Heart right ventricle (tissue), 16 donors: ENCODE data around the gene P4HA2. TPM values are rescaled to one million over a fixed set of nuclear protein-coding genes. Genes with fewer than 3 reads are reported as not detected.

ENCODE experiments used
- ATAC-seq, 8 donors: fragments of 200-7000 bp; cut with Tn5 transposase; one replicate each; pipeline ENCODE4 v1.9.1; 2020; ENCODE audit warnings: mild to moderate bottlenecking in 8 of 8, moderate library complexity in 8 of 8, moderate number of reproducible peaks in 1 of 8
- DNase-seq, 2 donors: peaks; one replicate each; pipeline ENCODE4 v3.0.0-alpha.2; 2020
- H3K27ac ChIP-seq, 10 donors: fragments of 200-600 bp; sonication (generic) in 2 of 10; one replicate each; pipeline versions ENCODE4 v1.5.0 to v1.8.0; 2020 to 2022; ENCODE audit warnings: mild to moderate bottlenecking in 3 of 10
- H3K27me3 ChIP-seq, 7 donors: fragments of 200-600 bp; one replicate each; pipeline ENCODE4 v1.8.0; 2021 to 2022; ENCODE audit warnings: mild to moderate bottlenecking in 2 of 7
- H3K36me3 ChIP-seq, 9 donors: fragments of 200-600 bp; sonication (generic) in 1 of 9; one replicate each; pipeline versions ENCODE4 v1.5.0 to v1.8.0; 2020 to 2022; ENCODE audit warnings: mild to moderate bottlenecking in 2 of 9
- H3K4me1 ChIP-seq, 9 donors: fragments of 200-600 bp; sonication (generic) in 1 of 9; one replicate each; pipeline versions ENCODE4 v1.5.0 to v1.8.0; 2020 to 2022; ENCODE audit warnings: mild to moderate bottlenecking in 4 of 9
- H3K4me3 ChIP-seq, 10 donors: fragments of 200-600 bp; sonication (generic) in 2 of 10; one replicate each; pipeline versions ENCODE4 v1.5.0 to v1.8.0; 2020 to 2022; ENCODE audit warnings: mild to moderate bottlenecking in 7 of 10, moderate library complexity in 2 of 10
- H3K9me3 ChIP-seq, 11 donors: fragments of 200-600 bp in 10 of 11; sonication (generic) in 2 of 11; one replicate each; pipeline versions ENCODE4 v1.5.0 to v1.8.0; 2013 to 2022; ENCODE audit warnings: mild to moderate bottlenecking in 2 of 11, control low read depth in 1 of 11, moderate library complexity in 1 of 11
- WGBS, 2 donors: extraction: QIAGEN DNeasy Blood & Tissue Kit; methylation state at CpG; one replicate each; pipeline ENCODE4 v1.1.7; 2013; ENCODE audit warnings: inconsistent platforms in 1 of 2; 5-methylcytosine and 5-hydroxymethylcytosine counted together
- intact Hi-C, 10 donors: fragments of 100-400 bp; cut with DNase I; formaldehyde crosslinking; loops; one replicate each; pipeline versions ENCODE4 v1.11.1 to v1.14.2; 2022
- polyA plus RNA-seq, 2 donors: library from polyadenylated mRNA; stranded (reverse); fragments of 200-250 nt; gene quantifications; one replicate each; pipeline ENCODE4 v1.2.3, GENCODE V29; 2013
- total RNA-seq, 10 donors: library from RNA; stranded (reverse); fragmentation: NEBNext Ultra II Directional in 3 of 10; extraction: Animal tissue kit (Norgen Biotek cat#: 25700) in 3 of 10; gene quantifications; one replicate each; pipeline versions ENCODE4 v1.2.1 to v1.2.4, GENCODE V29; 2021 to 2023
- TF ChIP-seq, protein P1 (sequence below), 9 donors: fragments of 200-600 bp; sonication (generic) in 2 of 9; IDR thresholded peaks; one replicate each; pipeline versions ENCODE4 v1.5.0 to v1.8.0; 2021 to 2022; ENCODE audit warnings: antibody characterized with exemption in 9 of 9, mild to moderate bottlenecking in 5 of 9, moderate library complexity in 1 of 9
- donor health status: Arrhythmogenic right ventricular cardiomyopathy.
- donor health status: ischemic (EF 13 %, LVEDD 7.1; RV severe dilation, severe dysfunction).
- donor health status: healthy with polysubstance abuse.
- donor health status: DM: no; HTN: yes; CAD: no.
- donor health status: DM: no; HTN: no; CAD: no.
- donor health status: ischemic (EF 25% LVEDD 6.9; RV normal size, moderate dysfunction).
- donor health status: ischemic (EF 25% LVEDD 5.7; RV mildly dilated, moderate dysfunction).
- donor health status: healthy.
- donor health status: DM: yes; HTN: yes; CAD: no.
- donor health status: Ischemic cardiomyopathy.
- donor health status: ischemic (EF 35%, LVEDD 5.7; RV mildly dilated, moderate dysfunction).
- donor health status: nonischemic (EF 11% LVEDD 7.7; RV severe dilation, severe dysfunction).
- donor health status: DM: yes; HTN: yes; CAD: no.
- donor health status: PGD.
- donor health status: ischemic (EF 29% LVEDD 5.4; RV normal size, mild dysfunction).
- donor health status: nonischemic (EF 23%, LVEDD 6.1; RV moderate dilation, normal function).

P4HA2 gene
- total and polyA plus RNA-seq, 12 donors: 27.2 to 97.0 (median 52.4) TPM

DNA sequence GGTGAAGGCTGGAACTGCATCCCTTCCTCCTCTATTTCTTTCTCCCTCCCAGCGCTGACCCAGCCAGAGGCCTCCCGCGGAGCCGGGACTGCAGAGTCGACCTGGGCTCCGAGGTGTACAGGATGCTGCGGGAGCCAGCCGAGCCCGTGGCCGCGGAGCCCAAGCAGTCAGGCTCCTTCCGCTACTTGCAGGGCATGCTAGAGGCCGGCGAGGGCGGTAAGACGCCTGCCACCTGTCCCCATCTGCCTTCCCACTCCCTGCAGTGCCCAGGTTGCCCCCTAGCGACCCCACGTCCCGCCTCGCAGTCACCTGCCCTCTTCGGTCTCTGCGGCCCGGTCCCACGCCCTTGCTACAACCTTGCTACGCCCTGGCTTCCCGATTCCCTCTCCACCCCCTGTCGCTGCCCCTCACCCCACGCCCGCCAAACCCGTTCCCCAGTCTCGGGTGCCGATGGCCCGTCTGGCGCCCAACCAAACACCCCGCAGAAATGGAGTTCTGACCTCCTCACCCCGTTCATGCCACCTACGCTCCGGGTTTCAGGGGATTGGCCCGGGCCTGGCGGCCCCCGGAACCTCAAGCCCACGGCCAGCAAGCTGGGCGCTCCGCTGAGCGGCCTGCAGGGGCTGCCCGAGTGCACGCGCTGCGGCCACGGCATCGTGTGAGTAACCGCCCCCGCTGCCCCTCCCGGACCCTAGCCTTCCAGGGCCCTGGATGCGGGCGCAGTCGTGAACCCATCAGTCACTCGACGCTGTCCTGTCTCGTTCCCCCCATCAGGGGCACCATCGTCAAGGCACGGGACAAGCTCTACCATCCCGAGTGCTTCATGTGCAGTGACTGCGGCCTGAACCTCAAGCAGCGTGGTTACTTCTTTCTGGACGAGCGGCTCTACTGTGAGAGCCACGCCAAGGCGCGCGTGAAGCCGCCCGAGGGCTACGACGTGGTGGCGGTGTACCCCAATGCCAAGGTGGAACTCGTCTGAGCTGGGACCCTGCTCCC lies 43.9 kb upstream of the P4HA2 start:
- Histone ChIP-seq H3K9me3 (no peaks in the 10 kb centered on the region), H3K27me3 (no peaks in the 10 kb centered on the region), H3K4me1 (peaks cover 0 to 15% (median 0%) of the 10 kb centered on the region in 9 donors), H3K4me3 (peak overlapping the region in 7 of 10 donors; percentile 5 to 38 (median 23)), H3K27ac (peak overlapping the region in 1 of 10 donors; percentile 7), H3K36me3 (peaks cover 0 to 6% (median 0%) of the 10 kb centered on the region in 9 donors)
- peak; percentile 13 to 47 (median 38) for ATAC-seq
- intact Hi-C loops: loop anchor here in 3 of 10 donors (5.0 to 10.0 kb wide), 4 partner anchors 34 to 233 kb away; no protein-coding TSS in a partner anchor
- TF ChIP-seq, protein P1, sequence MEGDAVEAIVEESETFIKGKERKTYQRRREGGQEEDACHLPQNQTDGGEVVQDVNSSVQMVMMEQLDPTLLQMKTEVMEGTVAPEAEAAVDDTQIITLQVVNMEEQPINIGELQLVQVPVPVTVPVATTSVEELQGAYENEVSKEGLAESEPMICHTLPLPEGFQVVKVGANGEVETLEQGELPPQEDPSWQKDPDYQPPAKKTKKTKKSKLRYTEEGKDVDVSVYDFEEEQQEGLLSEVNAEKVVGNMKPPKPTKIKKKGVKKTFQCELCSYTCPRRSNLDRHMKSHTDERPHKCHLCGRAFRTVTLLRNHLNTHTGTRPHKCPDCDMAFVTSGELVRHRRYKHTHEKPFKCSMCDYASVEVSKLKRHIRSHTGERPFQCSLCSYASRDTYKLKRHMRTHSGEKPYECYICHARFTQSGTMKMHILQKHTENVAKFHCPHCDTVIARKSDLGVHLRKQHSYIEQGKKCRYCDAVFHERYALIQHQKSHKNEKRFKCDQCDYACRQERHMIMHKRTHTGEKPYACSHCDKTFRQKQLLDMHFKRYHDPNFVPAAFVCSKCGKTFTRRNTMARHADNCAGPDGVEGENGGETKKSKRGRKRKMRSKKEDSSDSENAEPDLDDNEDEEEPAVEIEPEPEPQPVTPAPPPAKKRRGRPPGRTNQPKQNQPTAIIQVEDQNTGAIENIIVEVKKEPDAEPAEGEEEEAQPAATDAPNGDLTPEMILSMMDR (IDR thresholded peaks at IDR 0.05): peak in 4 of 9 donors; percentile 11 to 37 (median 22)
- WGBS, 2 donors: 71 to 74% methylated on average over 77 of the region's 77 CpGs
- peak in 1 of 2 donors; percentile 44 for DNase-seq

DNA sequence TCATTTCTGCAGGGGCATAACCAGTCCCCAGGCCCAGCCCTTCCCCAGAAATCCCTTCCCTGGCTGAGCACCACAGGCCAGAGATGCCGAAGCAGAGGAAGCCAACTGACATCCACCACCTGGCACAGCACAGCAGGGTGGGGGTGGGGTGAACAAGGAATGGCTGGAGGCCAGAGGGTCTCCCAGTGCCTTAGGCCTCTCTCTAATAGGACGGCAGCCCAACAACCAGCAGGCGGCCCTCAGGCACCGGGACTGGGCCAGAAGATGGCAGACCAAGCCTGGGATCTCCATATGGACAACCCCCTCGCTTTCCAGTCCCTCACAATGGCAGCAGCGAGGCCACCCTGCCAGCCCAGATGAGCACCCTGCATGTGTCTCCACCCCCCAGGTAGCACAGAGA lies 43.1 kb upstream of the P4HA2 start:
- ATAC-seq (no peak), DNase-seq (peak in 1 of 2 donors; percentile 2)
- Histone ChIP-seq H3K4me3 (no peak overlapping the region), H3K9me3 (no peaks in the 10 kb centered on the region), H3K36me3 (peaks cover 0 to 7% (median 0%) of the 10 kb centered on the region in 9 donors), H3K27ac (no peak overlapping the region), H3K4me1 (peaks cover 5 to 21% (median 7%) of the 10 kb centered on the region in 9 donors), H3K27me3 (no peaks in the 10 kb centered on the region)
- TF ChIP-seq, protein P1 (IDR thresholded peaks at IDR 0.05): no peak
- WGBS, 2 donors: 94 to 96% methylated on average over 6 of the region's 6 CpGs
- intact Hi-C loops: loop anchor here in 3 of 10 donors (5.0 to 10.0 kb wide), 4 partner anchors 33 to 234 kb away; no protein-coding TSS in a partner anchor

DNA sequence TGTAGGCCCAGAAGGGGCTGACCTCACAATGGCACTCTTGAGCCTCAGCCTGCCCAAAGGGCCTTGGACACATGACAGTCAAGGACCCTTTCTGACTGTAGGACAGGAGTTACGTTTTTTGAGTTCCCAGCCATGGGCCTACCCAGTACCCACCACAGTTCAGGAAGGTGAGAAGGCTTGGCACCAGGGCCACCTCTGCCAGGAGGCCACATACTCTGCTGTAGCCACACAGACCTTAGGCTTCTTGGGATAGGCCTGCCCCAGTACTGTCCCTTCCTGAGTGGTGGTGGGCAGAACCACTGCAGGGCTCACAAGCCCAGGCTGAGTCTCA lies 42.6 kb upstream of the P4HA2 start:
- 92 to 93% methylated on average over 1 of the region's 1 CpG for WGBS, 2 donors
- no peak for ATAC-seq
- H3K9me3 ChIP-seq: no peaks in the 10 kb centered on the region
- TF ChIP-seq, protein P1 (IDR thresholded peaks at IDR 0.05): no peak
- DNase-seq: peak in 1 of 2 donors; percentile 1
- no peaks in the 10 kb centered on the region for H3K27me3 ChIP-seq
- no peak overlapping the region for H3K27ac ChIP-seq
- H3K4me3 ChIP-seq: no peak overlapping the region
- intact Hi-C loops: loop anchor here in 3 of 10 donors (5.0 to 10.0 kb wide), 4 partner anchors 33 to 235 kb away; no protein-coding TSS in a partner anchor
- H3K36me3 ChIP-seq: peaks cover 0 to 7% (median 0%) of the 10 kb centered on the region in 9 donors
- H3K4me1 ChIP-seq: peaks cover 8 to 24% (median 11%) of the 10 kb centered on the region in 9 donors

DNA sequence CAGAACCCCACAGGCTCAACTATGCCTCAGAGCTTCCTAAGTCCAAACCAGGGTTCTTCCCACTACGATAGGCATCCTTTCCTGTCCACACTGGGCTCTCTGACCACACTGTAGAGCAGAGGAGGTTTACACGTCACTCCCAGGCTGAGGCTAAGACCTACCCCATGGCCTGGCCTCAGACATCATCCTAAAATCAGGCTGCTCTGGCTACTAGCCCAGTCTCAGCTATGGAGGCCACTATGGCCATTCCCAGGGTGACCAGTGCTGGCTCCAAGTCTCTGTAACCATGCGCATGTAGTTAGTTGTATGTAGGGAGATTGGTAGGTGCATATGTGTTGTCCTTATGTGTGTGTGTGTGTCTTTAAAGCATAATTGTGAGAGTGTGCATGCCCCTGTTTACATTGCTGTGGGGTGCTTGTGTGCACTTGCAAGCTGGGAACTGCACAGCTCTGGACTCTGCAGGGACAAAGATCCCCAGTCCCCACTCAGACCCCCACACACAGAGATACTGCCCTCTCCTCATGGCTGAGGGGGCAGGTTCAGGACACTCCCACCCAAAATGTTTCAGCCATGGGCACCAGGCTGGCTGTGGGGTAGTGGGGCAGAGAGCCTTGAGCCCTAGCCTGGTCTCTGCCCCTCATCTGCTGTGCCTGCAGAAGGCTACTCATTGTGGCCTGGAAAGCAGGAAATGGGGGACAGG lies 42.1 kb upstream of the P4HA2 start:
- WGBS, 2 donors: 93 to 96% methylated on average over 3 of the region's 3 CpGs
- TF ChIP-seq, protein P1 (IDR thresholded peaks at IDR 0.05): no peak

More for the DNA sequence above, 42.1 kb upstream of the P4HA2 start:
- no peak overlapping the region for H3K27ac ChIP-seq
- intact Hi-C loops: loop anchor here in 4 of 10 donors (5.0 to 10.0 kb wide), 4 partner anchors 32 to 235 kb away; no protein-coding TSS in a partner anchor
- H3K4me1 ChIP-seq: peaks cover 11 to 29% (median 16%) of the 10 kb centered on the region in 9 donors
- H3K27me3 ChIP-seq: no peaks in the 10 kb centered on the region
- H3K36me3 ChIP-seq: peaks cover 0 to 7% (median 0%) of the 10 kb centered on the region in 9 donors
- ATAC-seq: no peak
- peak in 1 of 2 donors; percentile 1 for DNase-seq
- H3K4me3 ChIP-seq: no peak overlapping the region
- H3K9me3 ChIP-seq: no peaks in the 10 kb centered on the region
